Loucy (cell line): ENCODE results near the gene DEPDC4.

Experiments used
- EZH2phosphoT487 ChIP-seq: fragments of 200-600 bp; IDR thresholded peaks from 2 replicates; pipeline ENCODE4 v1.6.1; 2018; ENCODE audit warnings: antibody characterized with exemption, mild to moderate bottlenecking, moderate library complexity, borderline replicate concordance
- TF ChIP-seq, protein P1 (sequence below): fragments of 200-600 bp; sonication (generic); conservative IDR thresholded peaks from 2 replicates; pipeline ENCODE4 v1.5.1; 2014; ENCODE audit warnings: mild to moderate bottlenecking, antibody characterized with exemption, low read length

DNA sequence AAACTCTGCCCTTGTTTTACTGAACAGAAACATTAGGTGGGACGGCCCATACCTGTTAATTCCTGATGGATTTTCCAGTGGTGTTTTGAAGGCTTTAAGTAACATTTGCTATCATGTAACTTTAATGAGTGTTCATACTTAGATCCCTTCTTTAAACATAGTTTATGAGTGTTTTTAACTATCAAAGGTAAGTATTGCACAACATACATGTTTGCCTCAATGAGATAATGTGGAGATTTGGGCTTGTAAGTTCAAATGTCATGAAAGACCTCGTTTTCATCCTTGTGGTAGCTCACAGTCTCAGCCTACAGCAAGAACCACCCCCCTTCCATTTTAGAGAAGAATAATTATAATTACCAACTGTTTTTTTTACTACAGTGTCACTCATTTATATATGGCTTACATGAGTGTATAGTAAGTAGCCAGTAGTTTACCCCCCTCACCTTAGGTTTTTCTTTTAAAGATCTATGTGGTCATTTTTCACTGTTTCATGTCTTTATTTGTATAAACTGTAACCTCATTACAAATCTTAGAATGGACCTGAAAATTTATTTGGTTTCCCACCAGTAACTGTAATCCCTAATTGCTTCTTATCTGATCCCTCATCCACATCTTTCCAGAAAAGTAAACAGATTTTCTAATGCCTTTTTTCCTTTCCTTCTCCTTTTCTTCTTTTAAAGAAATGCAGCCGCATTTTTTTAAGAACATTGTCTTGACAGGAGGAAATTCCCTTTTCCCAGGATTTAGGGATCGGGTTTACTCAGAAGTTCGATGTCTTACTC lies 47.4 kb downstream of the DEPDC4 start:
- TF ChIP-seq, protein P1, sequence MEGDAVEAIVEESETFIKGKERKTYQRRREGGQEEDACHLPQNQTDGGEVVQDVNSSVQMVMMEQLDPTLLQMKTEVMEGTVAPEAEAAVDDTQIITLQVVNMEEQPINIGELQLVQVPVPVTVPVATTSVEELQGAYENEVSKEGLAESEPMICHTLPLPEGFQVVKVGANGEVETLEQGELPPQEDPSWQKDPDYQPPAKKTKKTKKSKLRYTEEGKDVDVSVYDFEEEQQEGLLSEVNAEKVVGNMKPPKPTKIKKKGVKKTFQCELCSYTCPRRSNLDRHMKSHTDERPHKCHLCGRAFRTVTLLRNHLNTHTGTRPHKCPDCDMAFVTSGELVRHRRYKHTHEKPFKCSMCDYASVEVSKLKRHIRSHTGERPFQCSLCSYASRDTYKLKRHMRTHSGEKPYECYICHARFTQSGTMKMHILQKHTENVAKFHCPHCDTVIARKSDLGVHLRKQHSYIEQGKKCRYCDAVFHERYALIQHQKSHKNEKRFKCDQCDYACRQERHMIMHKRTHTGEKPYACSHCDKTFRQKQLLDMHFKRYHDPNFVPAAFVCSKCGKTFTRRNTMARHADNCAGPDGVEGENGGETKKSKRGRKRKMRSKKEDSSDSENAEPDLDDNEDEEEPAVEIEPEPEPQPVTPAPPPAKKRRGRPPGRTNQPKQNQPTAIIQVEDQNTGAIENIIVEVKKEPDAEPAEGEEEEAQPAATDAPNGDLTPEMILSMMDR = no peak
- no peak for TF ChIP-seq EZH2phosphoT487
